Esophagus squamous epithelium (tissue), 4 donors: ENCODE measurements around the gene BMP7.

Experiments used
- POLR2A ChIP-seq, 4 donors: fragments of 450-650 bp; IDR thresholded peaks; one replicate each; pipeline ENCODE4 v1.6.1; 2017; ENCODE audit warnings: antibody characterized with exemption in 4 of 4, mild to moderate bottlenecking in 4 of 4, moderate library complexity in 3 of 4
- TF ChIP-seq, protein P1 (sequence below), 6 experiments: fragments of 450-650 bp in 4 of 6; fragments of 200-600 bp in 2 of 6; sonication (generic) in 2 of 6; IDR thresholded peaks; one replicate each; pipeline ENCODE4 v1.5.1; 2016 to 2019; ENCODE audit warnings: antibody characterized with exemption in 6 of 6, mild to moderate bottlenecking in 4 of 6, moderate library complexity in 4 of 6

DNA sequence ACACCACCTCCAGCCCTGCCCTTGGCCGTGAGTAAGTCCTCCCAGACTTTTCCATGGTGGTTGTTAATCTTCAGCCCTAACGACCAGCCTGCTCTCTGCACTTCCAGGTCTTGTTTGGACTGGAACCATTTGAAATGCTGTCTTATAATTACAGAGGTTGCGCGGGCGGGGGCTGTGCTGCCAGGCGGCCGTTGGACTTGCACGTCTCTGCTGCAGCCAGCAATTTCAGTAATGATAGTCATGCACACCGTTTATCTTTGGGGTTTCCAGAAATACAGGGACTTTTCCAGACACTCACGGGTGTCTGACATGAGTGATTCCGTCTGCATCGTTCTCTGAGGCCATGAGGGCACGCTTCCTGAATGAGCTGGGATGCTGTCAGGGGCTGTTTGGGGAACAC lies 118.2 kb downstream of the BMP7 start:
- TF ChIP-seq, protein P1, sequence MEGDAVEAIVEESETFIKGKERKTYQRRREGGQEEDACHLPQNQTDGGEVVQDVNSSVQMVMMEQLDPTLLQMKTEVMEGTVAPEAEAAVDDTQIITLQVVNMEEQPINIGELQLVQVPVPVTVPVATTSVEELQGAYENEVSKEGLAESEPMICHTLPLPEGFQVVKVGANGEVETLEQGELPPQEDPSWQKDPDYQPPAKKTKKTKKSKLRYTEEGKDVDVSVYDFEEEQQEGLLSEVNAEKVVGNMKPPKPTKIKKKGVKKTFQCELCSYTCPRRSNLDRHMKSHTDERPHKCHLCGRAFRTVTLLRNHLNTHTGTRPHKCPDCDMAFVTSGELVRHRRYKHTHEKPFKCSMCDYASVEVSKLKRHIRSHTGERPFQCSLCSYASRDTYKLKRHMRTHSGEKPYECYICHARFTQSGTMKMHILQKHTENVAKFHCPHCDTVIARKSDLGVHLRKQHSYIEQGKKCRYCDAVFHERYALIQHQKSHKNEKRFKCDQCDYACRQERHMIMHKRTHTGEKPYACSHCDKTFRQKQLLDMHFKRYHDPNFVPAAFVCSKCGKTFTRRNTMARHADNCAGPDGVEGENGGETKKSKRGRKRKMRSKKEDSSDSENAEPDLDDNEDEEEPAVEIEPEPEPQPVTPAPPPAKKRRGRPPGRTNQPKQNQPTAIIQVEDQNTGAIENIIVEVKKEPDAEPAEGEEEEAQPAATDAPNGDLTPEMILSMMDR (IDR thresholded peaks at IDR 0.05): no peak
- no peak for TF ChIP-seq POLR2A (IDR thresholded peaks at IDR 0.05)
